HG03520 (cell line): ENCODE results near the gene SLC10A2.
A peak's percentile ranks its signal among the peaks of the same experiment; 100 is the strongest.
"Not testable (repeated sequence)": the region's sequence is repeated elsewhere in the genome, so short reads cannot be mapped to it uniquely, and the experiment has no call there.

Experiments
- ATAC-seq: cut with Tn5 transposase; IDR thresholded peaks from one replicate; pipeline ENCODE4 v1.9.1; 2021; ENCODE audit warnings: mild to moderate bottlenecking, moderate library complexity; ENCODE audit not compliant: unreplicated experiment

Gene SLC10A2

GRCh38 chr13:103066079-103066780 is at the start of gene SLC10A2:
Gene SLC10A2 (minus strand): TSS chr13:103066417. CDS start chr13:103066249, 168 bp downstream.
- no peak for ATAC-seq

- ATAC-seq, result no peak
Measured at GRCh38 chr13:103107580-103107979, 41.4 kb upstream of the SLC10A2 start.

- ATAC-seq, result no peak
Measured at GRCh38 chr13:103104340-103104739, 38.1 kb upstream of the SLC10A2 start.

- not testable (repeated sequence) for ATAC-seq
Measured at GRCh38 chr13:103103456-103103855, 37.2 kb upstream of the SLC10A2 start.

GRCh38 chr13:103102482-103102881 is 36.3 kb upstream of the SLC10A2 start:
- no peak for ATAC-seq

GRCh38 chr13:103101901-103102300 is 35.7 kb upstream of the SLC10A2 start:
- ATAC-seq, result no peak

- no peak for ATAC-seq
Measured at GRCh38 chr13:103101500-103101899, 35.3 kb upstream of the SLC10A2 start.

GRCh38 chr13:103100830-103101229 is 34.6 kb upstream of the SLC10A2 start:
- ATAC-seq, result no peak

GRCh38 chr13:103099722-103100293 is 33.6 kb upstream of the SLC10A2 start:
- ATAC-seq, result no peak

- no peak for ATAC-seq
Measured at GRCh38 chr13:103098535-103098934, 32.3 kb upstream of the SLC10A2 start.

GRCh38 chr13:103097366-103097928 is 31.2 kb upstream of the SLC10A2 start:
- ATAC-seq, result no peak

GRCh38 chr13:103093649-103094048 is 27.4 kb upstream of the SLC10A2 start:
- ATAC-seq, result not testable (repeated sequence)

- no peak for ATAC-seq
Measured at GRCh38 chr13:103087275-103087674, 21.1 kb upstream of the SLC10A2 start.

GRCh38 chr13:103081435-103081834 is 15.2 kb upstream of the SLC10A2 start:
- no peak for ATAC-seq

GRCh38 chr13:103078158-103078557 is 11.9 kb upstream of the SLC10A2 start:
- peak; percentile 91 for ATAC-seq

GRCh38 chr13:103068836-103069235 is 2.6 kb upstream of the SLC10A2 start:
- ATAC-seq, result no peak

GRCh38 chr13:103067751-103068555 is 1.7 kb upstream of the SLC10A2 start:
- ATAC-seq, result peak; percentile 52

GRCh38 chr13:103066781-103067345 is 646 bp upstream of the SLC10A2 start:
- ATAC-seq, result no peak

GRCh38 chr13:103063376-103063775 is 2.8 kb downstream of the SLC10A2 start:
- no peak for ATAC-seq

- ATAC-seq, result no peak
Measured at GRCh38 chr13:103062079-103062478, 4.1 kb downstream of the SLC10A2 start.

GRCh38 chr13:103056008-103056407 is 10.2 kb downstream of the SLC10A2 start:
- no peak for ATAC-seq
